Fibroblast of skin of right quadriceps (primary cell): ENCODE measurements around the gene PERM1.
A peak's percentile ranks its signal among the peaks of the same experiment; 100 is the strongest.
"Not testable (repeated sequence)": the region's sequence is repeated elsewhere in the genome, so short reads cannot be mapped to it uniquely, and the experiment has no call there.

ENCODE experiments used
- DNase-seq: peaks from one replicate; pipeline ENCODE4 v3.0.0-alpha.2; 2013

Gene PERM1

DNA sequence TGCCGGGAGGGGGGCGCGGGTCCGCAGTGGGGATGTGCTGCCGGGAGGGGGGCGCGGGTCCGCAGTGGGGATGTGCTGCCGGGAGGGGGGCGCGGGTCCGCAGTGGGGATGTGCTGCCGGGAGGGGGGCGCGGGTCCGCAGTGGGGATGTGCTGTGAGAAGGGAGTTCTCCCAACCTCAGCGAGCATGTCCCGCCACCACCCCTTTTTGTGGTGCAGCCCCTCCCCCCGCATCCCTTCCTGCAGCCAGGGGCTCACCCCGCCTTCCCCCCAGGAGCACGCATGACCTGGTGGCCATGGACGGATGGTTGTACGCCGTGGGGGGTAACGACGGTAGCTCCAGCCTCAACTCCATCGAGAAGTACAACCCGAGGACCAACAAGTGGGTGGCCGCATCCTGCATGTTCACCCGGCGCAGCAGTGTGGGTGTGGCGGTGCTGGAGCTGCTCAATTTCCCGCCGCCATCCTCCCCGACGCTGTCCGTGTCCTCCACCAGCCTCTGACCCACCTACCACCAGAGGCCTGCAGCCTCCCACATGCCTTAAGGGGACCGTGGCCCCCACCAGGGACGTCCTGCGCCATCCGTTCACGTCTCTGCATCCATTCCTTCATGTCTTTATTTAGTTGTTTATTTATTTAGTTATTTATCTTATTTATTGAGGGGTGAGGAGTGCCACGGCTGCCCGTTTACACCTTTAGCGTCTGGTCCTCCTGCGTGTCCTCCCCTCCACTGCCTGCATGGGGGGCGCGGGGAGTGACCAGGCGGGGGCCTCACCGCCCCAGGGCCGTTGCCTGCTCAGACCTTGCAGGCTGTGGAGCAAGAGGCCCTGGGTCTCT lies 17.0 kb downstream of the PERM1 start:
- no peak for DNase-seq

DNA sequence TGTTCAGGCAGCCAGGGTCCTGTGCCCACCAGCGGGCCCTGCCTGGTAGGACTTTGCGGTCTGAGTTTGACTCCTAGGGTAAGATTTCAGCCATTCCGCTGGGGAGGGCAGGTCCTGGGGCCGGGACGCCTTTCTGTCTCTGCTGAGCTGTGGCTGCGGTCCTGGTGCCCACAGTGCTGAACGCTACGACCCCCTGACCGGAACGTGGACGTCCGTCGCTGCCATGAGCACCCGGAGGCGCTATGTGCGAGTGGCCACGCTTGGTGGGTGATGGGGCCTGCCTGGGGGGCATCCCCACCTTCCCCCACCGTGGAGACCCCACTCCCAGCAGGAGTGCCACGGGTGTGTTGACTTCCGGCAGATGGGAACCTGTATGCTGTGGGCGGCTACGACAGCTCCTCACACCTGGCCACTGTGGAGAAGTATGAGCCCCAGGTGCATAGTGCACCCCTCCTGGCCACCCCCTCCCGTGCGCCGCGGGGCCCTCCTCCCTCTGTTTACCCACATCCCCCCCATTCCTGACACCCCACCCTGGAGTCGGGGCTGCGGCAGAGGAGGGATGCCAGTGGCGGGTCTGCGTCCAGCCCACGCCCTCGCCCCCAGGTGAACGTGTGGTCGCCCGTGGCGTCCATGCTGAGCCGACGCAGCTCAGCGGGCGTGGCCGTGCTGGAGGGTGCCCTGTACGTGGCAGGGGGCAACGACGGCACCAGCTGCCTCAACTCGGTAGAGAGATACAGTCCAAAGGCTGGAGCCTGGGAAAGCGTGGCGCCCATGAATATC lies 18.0 kb downstream of the PERM1 start:
- DNase-seq = no peak

DNA sequence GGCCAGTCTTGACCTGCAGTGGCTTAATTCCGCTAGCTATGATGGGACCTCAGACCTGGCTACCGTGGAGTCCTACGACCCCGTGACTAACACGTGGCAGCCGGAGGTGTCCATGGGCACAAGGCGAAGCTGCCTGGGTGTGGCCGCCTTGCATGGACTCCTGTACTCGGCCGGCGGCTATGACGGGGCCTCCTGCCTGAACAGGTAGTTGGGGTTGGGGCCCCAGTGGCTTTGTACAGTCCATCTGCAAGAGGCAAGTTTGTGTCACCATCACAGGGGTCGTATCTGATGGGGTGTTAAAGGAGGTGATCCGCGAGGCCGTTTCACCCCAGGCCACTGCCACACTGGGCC lies 18.6 kb downstream of the PERM1 start:
- DNase-seq = no peak

DNA sequence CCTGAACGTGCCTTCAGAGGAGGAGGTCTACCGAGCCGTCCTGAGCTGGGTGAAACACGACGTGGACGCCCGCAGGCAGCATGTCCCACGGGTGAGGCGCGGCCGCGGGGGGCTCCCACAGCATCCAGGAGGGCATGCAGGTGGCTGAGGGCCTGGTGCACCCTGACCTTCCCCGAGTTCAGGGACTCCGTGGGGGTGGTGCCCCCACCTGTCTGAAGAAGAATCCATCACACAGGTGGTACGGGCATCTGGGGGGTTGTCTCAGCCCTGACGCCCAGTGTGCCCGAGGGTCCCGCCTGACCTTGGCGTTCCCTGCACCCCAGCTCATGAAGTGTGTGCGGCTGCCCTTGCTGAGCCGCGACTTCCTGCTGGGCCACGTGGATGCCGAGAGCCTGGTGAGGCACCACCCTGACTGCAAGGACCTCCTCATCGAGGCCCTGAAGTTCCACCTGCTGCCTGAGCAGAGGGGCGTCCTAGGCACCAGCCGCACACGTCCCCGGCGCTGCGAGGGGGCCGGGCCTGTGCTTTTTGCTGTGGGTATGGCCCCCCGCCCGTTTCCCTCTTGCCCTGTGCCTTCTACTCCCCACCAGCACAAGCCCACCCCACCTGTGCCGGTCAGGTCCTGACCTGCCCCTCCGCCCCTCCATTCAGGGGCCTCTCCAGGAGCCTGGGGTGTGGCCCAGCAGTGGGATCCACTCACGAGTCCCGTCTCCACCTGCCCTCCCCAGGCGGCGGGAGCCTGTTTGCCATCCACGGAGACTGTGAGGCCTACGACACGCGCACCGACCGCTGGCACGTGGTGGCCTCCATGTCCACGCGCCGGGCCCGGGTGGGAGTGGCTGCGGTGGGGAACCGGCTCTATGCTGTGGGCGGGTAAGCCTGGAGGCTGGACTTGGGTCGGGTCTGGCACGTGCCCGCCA lies 19.3 kb downstream of the PERM1 start:
- no peak for DNase-seq

DNA sequence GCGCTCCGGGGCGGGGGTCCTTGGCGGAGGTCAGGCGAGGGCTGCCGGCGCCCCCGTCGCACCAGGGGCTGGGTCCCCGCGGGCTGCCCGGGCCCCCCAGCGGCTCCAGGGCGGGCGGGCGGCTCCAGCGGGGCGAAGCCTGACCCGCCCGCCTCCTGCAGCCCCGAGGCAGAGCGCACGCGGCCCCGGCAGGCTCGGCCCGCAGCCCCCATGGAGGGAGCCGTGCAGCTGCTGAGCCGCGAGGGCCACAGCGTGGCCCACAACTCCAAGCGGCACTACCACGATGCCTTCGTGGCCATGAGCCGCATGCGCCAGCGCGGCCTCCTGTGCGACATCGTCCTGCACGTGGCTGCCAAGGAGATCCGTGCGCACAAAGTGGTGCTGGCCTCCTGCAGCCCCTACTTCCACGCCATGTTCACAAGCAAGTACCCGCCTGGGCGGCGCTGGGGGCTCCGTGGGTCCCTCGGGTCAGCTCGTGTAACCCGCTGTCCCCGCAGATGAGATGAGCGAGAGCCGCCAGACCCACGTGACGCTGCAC lies 20.7 kb downstream of the PERM1 start:
- DNase-seq = no peak

DNA sequence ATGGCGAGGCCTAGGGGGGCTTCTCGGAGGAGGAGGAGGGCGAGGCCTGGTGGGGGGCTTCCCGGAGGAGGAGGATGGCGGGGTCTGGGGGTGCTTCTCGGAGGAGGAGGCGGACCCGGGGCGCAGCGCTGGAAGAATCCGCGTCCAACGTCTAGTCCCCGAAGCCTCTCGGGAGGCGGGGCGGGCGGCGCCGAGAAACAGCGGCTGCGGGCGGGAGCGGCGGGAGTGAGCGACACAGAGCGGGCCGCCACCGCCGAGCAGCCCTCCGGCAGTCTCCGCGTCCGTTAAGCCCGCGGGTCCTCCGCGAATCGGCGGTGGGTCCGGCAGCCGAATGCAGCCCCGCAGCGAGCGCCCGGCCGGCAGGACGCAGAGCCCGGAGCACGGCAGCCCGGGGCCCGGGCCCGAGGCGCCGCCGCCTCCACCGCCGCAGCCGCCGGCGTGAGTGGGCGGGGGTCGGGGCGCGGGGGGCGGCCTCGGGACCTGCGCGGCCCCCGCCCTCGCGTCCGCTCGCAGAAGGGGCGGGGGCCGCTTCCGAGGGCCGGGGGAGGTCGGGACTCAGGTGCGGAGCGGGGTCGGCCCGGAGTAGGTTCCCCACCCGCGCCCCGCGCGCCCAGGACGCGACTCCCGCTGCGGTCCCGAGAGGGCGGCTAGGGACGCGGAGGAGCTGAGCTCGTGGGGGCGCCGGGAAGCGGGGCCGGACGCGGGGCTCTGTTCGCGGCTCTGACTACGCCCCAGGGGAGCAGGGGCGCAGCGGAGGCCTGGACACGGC lies 21.3 kb downstream of the PERM1 start, which contains the start of gene KLHL17:
Gene KLHL17 (plus strand): TSS at position 222 of the 769 bp plus-strand sequence. CDS start 110 bp downstream, at position 332.
- peak; percentile 74 for DNase-seq

DNA sequence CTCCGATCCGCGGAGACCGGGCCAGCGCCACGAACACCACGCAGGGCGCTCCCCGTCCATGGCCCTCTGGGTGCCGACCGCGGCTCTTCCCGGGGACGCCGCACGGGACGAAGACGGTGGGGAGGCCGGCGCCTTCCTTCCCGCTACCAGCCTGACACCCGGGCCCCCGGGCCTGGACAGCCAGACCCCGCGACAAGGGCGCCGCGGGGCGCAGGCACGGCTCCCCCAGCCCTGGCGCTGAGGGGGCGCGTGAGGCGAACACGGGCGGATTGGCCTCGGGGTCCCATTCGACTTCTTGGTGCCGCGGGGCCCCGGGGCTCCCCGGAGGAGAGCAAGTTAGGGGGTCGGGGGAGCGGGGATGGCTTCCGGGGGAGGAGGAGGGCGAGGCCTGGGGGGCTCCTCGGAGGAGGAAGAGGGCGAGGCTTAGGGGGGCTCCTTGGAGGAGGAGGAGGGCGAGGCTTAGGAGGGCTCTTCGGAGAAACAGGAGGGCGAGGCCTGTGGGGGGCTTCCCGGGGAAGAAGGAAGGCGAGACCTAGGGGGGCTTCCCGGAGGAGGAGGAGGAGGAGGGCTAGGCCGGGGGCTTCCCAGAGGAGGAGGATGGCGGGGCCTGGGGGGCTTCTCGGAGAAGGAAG lies 22.0 kb downstream of the PERM1 start:
- no peak for DNase-seq

DNA sequence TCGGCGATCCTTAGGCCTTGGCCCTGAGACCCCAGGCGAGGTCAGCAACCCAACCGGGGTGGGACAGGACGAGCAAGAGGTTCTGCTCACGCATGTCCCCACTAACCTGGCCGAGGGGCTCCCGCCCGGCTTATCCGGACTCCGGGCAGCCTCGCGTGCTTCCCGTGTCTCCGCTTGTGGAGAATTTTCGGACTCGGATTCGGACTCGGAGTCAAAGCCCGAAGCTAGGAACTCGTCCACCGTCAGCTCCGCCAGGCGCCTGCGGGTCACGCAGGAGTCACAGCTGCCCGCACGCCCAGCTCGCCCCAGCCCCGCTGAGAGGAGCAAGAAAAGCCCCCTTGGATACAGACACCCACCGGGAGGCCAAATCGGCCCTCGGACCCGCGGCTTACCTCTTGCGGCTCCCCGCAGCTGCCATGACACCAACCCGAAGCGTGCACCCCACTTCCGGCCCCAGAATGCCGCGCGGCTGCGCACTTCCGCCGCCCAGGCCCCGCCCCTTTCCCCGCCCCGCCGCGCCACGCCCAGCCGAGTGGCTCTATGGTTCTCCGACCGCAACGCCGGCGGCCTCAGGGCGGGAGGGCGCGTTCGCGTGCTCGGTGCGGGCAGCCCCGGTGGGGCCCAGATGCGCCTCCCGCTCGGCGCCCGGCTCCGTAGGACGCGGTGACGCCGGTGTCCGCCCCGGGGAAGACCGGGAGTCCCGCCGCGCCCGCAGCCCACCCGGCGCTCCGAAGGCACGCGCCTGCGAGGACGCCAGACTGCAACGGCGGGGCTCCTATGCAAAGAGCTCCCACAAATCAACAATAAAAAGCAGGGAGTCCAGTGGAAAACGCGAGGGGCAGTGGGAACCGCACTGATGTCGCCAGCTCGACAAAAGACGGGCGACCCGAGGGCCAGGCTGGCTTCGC lies 22.8 kb downstream of the PERM1 start, which contains the start of gene NOC2L:
Gene NOC2L (minus strand): TSS at position 434 of the 908 bp plus-strand sequence. CDS start 16 bp downstream, at position 418.
- DNase-seq = peak; percentile 88

DNA sequence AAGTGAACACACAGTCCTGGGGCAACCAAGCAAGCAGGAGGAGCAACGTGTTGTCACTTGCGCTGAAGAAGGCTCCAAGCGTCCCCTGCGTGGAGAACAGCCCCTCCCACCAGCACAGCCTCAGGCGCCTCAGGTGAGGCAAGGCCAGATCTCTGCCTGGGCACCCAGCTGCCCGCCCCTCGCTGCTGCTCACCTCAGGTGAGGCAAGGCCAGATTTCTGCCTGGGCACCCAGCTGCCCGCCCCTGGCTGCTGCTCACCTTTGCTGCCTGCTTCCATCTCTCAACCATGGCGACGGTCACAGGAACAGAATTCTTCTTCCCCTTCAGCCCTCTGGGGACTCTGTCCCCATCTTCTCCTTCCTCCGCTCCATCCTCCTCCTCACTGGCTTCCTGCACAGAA lies 25.3 kb downstream of the PERM1 start:
- no peak for DNase-seq

DNA sequence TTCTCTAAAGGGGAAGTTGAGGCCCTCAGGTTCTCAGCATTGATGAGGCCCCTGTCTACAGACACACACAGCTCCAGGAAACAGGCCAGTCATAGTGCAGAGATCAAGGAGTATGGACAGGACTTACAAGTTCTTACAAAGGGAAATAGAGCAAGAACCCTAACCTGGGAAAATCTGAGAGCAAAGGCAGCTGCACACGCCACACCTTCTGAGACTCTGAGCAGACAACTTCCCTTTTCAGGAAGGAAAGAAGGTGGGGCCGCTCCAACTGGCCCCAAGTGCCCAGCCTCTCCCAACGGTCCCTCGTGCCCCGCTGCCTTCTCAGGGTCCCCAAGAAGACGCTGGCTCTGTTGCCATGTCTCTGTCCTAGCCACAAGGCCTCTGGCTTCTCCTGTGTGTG lies 26.4 kb downstream of the PERM1 start:
- no peak for DNase-seq

DNA sequence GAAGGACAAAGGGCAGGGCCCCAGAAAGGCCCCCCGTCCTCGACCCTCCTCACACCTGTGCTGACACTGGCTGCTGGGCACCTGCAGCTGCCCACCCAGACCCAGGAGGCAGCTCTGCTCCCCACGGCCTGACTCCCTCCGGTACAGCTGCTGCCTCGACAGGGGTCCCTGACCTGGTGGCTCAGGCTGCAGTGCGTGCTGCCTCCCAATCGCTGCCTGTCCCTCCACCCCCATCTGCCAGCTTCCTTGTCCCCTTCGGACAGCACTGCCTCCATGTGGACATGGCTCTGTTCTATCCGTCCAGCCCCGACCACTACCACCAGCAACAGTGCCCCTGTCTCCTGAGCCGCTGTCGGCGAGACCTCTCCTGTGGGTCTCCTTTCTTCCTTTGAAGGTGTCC lies 27.0 kb downstream of the PERM1 start:
- no peak for DNase-seq

DNA sequence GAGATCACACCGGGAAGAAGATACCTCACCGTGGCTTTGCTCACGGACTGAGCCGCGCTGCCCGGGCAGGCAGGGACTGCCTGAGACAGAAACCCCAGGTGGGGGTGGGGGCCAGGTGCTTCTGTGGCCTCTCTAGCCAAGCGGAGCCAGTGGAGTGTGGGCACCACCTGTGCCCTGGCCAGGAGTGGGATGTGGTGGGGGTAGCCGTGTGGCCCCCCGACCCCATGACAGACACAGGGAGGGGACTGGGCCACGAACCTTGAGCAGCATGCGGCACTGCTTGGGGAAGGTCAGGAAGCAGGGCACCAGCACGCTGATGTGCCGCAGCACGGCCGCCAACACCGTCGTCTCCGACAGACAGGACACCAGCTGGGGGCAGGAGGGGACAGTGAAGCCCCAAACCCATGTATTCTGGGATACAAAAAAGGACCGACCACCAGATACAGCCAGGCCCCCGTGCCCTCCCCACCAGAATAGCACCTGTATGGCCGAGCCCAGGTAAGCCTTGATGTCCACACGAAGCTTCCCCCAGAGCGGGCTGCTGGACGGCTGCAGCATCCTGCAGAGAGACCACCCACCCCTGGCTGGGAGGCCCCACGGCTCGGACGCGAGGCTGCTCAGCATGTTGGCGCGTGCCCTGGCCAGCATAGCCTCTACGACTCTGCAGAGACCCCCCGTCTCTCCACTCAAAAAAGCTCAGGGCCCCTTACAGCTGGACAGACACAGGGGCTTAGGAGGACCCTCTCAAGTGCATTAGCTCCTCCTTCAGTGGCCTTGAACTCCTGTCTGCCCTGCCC lies 28.2 kb downstream of the PERM1 start:
- no peak for DNase-seq

DNA sequence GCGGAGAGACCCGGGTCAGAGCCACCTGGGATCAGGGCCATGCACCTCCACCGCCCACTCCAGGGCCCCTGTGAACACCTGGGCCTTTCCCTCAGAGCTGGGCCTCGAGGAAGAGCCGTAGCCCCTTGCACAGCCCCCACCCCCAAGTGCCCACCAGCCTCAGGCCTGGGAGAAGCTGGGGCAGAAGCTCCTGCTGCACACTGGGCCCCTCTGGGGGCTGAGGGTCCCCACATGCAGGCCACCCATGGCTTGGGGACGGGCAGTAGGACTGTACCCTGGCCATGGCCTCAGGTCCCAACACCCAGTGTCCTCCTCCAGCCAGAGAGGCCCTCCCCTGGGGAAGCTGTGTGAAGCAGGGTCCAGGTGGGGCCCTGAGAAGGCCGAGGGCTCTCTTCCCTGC lies 29.3 kb downstream of the PERM1 start:
- DNase-seq = no peak

DNA sequence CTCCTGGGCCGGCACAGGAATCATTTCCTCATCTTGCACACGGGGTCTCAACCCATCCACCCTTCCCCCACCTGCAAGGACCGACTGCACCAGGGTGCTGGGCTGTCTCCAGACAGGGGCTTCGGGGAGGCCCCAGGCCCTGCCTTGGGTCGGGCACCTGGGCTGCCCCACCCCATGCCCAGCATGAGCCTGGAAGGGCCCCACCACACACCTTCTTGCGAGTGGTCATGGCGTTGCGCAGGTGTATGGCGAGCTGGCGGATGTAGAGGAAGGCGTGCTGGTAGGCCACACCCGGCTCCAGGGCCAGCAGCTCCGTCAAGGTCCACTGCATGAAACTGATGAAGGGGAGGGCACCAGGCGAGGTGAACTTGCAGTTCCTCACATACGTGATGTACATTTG lies 29.7 kb downstream of the PERM1 start:
- no peak for DNase-seq

DNA sequence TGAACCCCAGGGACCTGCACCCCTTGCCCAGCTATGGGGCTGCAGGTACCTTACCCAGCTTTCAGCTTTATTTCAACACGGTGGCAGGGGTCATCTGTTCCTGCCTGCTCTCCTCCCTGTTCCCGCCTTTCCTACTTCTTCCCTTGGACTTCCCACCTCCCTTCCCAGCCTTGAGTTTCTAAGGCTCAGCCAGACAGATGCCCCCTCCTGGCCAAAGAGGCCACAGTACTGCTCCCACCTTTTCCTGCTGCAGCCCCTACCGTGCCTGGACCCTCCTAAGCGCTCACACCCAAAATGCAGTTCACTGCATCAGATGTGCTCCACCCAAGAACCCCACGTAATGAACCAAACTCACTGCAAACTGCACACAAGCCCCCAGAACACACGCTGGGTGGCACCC lies 30.5 kb downstream of the PERM1 start:
- DNase-seq = no peak

DNA sequence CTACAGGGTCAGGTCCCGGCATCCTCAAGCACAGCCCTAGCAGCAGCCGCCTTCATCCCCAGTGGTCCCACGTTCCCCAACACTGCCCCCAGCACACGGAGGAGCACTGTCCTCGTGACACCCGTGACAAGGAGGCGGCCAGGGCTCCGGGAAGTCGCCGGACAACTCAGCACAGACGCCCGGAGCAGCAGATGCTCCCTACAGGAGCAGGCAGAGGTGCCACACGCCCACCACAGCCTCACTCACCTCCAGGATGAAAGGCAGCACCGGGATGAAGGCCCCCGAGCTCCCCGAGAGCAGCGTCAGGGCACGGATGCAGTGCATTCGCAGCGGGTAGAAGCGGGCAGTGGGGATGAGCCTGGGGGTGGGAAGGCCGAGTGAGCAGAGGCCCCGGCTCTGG lies 31.0 kb downstream of the PERM1 start:
- no peak for DNase-seq

DNA sequence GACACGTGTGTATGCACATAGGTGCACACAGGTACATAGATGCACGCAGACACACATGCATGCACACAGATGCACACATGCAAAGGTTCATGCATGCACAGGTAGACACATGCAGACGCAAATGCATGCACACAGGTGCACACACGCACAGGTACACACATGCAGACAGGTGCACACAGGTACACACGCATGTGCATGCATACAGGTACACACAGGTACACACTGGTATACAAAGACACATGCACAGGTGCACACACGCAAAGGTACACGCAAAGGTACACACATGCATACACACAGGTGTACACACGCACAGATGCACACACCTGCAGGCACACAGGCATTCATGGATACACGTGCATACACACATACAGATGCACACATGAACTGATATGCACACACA lies 31.6 kb downstream of the PERM1 start:
- DNase-seq = no peak

DNA sequence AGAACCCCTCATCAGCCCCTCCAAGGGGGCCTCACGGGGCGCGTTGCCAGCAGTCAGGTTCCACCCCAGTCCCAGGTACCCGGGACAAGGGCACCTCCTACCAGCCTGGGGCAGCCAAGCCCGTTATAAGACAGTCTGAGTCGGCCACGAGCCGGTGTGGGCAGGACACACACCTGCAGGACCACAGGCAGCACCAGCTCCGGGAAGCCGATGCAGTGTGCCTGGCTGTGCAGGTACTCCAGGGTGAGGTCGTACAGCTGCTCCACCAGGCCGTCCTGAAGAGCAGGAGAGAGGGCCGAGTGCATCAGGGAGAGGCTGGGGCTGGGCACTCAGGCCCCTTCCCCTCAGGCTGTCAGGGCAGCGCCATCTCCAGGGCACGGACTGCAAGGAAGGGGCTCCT lies 33.9 kb downstream of the PERM1 start:
- DNase-seq = no peak

DNA sequence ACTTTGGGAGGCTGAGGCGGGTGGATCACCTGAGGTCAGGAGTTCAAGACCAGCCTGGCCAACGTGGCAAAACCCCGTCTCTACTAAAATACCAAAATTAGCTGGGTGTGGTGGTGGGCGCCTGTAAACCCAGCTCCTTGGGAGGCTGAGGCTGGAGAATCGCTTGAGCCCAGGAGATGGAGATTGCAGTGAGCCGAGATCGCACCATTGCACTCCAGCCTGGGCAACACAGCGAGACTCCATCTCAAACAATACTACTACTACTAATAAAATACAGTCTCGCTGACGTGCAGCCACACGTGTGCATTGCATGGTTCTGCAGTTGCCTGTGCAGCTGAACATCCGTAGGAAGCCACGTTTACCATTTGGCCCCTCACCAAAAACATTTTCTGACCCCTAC lies 35.1 kb downstream of the PERM1 start:
- DNase-seq = not testable (repeated sequence)
